Measurements from ENCODE around the gene SFI1. TPM values are rescaled to one million over a fixed set of nuclear protein-coding genes. Genes with fewer than 3 reads are reported as not detected.

SFI1 gene
- total RNA-seq, 1 donor from 2014 or later = 13.6 TPM

GRCh38 chr22:31489632-31490495, 6.5 kb upstream of the SFI1 start, which contains the start of gene EIF4ENIF1:
EIF4ENIF1 (minus strand) TSS chr22:31489842; CDS start chr22:31488718, 1,124 bp downstream.
- peak within 1 kb of the TSS; percentile 97 for H3K27ac ChIP-seq (ENCODE audit: low read depth, low read length)
- peaks cover 32% of the 10 kb centered on the region for H3K79me2 ChIP-seq (ENCODE audit: insufficient read depth, low read length)
- H3K4me1 ChIP-seq (ENCODE audit: insufficient read depth, low read length) = peaks cover 16% of the 10 kb centered on the region
- Mint-ChIP-seq H3K27me3 (ENCODE audit: low read depth, unreplicated experiment) (no peaks in the 10 kb centered on the region), H3K4me1 (ENCODE audit: low read depth, unreplicated experiment) (peaks cover 13% of the 10 kb centered on the region), H3K27ac (ENCODE audit: unreplicated experiment) (peak within 1 kb of the TSS; percentile 99), H3K36me3 (ENCODE audit: low read depth, unreplicated experiment) (no peaks in the 10 kb centered on the region), H3K4me3 (ENCODE audit: unreplicated experiment) (peak within 1 kb of the TSS; percentile 98), H3K9me3 (ENCODE audit: unreplicated experiment) (no peaks in the 10 kb centered on the region)
- H3K9me3 ChIP-seq (ENCODE audit: insufficient read depth, low read depth, low read length) = no peaks in the 10 kb centered on the region
- peak within 1 kb of the TSS; percentile 79 for H3K4me3 ChIP-seq (ENCODE audit: insufficient read depth, low read depth, low read length)
- H4K20me1 ChIP-seq (ENCODE audit: insufficient read depth, low read length) = peaks cover 9% of the 10 kb centered on the region
- H3K9ac ChIP-seq (ENCODE audit: low read length) = peak within 1 kb of the TSS; percentile 92
- H3K4me2 ChIP-seq (ENCODE audit: low read length) = peak within 1 kb of the TSS; percentile 94
- FAIRE-seq = no peak
- DNase-seq (ENCODE audit: low read depth) = peak; percentile 77
- peak within 1 kb of the TSS; percentile 92 for H2AFZ ChIP-seq (ENCODE audit: low read depth, low read length)
- peaks cover 3% of the 10 kb centered on the region for H3K36me3 ChIP-seq (ENCODE audit: insufficient read depth, low read length)
- H3K27me3 ChIP-seq (ENCODE audit: insufficient read depth, low read length) = no peaks in the 10 kb centered on the region
- no peak for TF ChIP-seq EZH2 (IDR thresholded peaks at IDR 0.05; ENCODE audit: insufficient read depth, low read length)
- TF ChIP-seq, protein P1, sequence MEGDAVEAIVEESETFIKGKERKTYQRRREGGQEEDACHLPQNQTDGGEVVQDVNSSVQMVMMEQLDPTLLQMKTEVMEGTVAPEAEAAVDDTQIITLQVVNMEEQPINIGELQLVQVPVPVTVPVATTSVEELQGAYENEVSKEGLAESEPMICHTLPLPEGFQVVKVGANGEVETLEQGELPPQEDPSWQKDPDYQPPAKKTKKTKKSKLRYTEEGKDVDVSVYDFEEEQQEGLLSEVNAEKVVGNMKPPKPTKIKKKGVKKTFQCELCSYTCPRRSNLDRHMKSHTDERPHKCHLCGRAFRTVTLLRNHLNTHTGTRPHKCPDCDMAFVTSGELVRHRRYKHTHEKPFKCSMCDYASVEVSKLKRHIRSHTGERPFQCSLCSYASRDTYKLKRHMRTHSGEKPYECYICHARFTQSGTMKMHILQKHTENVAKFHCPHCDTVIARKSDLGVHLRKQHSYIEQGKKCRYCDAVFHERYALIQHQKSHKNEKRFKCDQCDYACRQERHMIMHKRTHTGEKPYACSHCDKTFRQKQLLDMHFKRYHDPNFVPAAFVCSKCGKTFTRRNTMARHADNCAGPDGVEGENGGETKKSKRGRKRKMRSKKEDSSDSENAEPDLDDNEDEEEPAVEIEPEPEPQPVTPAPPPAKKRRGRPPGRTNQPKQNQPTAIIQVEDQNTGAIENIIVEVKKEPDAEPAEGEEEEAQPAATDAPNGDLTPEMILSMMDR (IDR thresholded peaks at IDR 0.05; ENCODE audit: insufficient read depth, low read depth, low read length) = no peak

GRCh38 chr22:31490496-31490925, 5.8 kb upstream of the SFI1 start:
- FAIRE-seq = peak; percentile 32
- H3K79me2 ChIP-seq (ENCODE audit: insufficient read depth, low read length) = peaks cover 26% of the 10 kb centered on the region

More at GRCh38 chr22:31490496-31490925, 5.8 kb upstream of the SFI1 start:
- H3K4me2 ChIP-seq (ENCODE audit: low read length) = peak overlapping the region; percentile 94
- H3K4me1 ChIP-seq (ENCODE audit: insufficient read depth, low read length) = peaks cover 16% of the 10 kb centered on the region
- no peaks in the 10 kb centered on the region for H3K9me3 ChIP-seq (ENCODE audit: insufficient read depth, low read depth, low read length)
- H2AFZ ChIP-seq (ENCODE audit: low read depth, low read length) = peak overlapping the region; percentile 92
- H3K27ac ChIP-seq (ENCODE audit: low read depth, low read length) = peak overlapping the region; percentile 97
- no peaks in the 10 kb centered on the region for H3K27me3 ChIP-seq (ENCODE audit: insufficient read depth, low read length)
- no peak for TF ChIP-seq EZH2 (IDR thresholded peaks at IDR 0.05; ENCODE audit: insufficient read depth, low read length)
- TF ChIP-seq, protein P1 (IDR thresholded peaks at IDR 0.05; ENCODE audit: insufficient read depth, low read depth, low read length) = no peak
- H3K9ac ChIP-seq (ENCODE audit: low read length) = peak overlapping the region; percentile 92
- Mint-ChIP-seq H3K27ac (ENCODE audit: unreplicated experiment) (peak overlapping the region; percentile 99), H3K4me3 (ENCODE audit: unreplicated experiment) (peak overlapping the region; percentile 98), H3K36me3 (ENCODE audit: low read depth, unreplicated experiment) (no peaks in the 10 kb centered on the region), H3K4me1 (ENCODE audit: low read depth, unreplicated experiment) (peaks cover 13% of the 10 kb centered on the region), H3K9me3 (ENCODE audit: unreplicated experiment) (no peaks in the 10 kb centered on the region), H3K27me3 (ENCODE audit: low read depth, unreplicated experiment) (no peaks in the 10 kb centered on the region)
- H3K4me3 ChIP-seq (ENCODE audit: insufficient read depth, low read depth, low read length) = peak overlapping the region; percentile 79
- H4K20me1 ChIP-seq (ENCODE audit: insufficient read depth, low read length) = peaks cover 8% of the 10 kb centered on the region
- peak; percentile 78 for DNase-seq (ENCODE audit: low read depth)
- peaks cover 3% of the 10 kb centered on the region for H3K36me3 ChIP-seq (ENCODE audit: insufficient read depth, low read length)
